T-helper 22 cell (primary cell): ENCODE measurements around the gene PRR7.

Experiments used
- DNase-seq: peaks from one replicate; pipeline ENCODE4 v3.0.0-alpha.2; 2020; ENCODE audit warnings: low read depth

PRR7 gene

GRCh38 chr5:177452688-177453638 lies 6.3 kb downstream of the PRR7 start:
- DNase-seq, result no peak

GRCh38 chr5:177453852-177454396 lies 7.3 kb downstream of the PRR7 start:
- DNase-seq, result no peak

GRCh38 chr5:177454397-177455035 lies 7.9 kb downstream of the PRR7 start:
- peak; percentile 91 for DNase-seq

- peak; percentile 86 for DNase-seq
Measured at GRCh38 chr5:177455036-177455660, 8.5 kb downstream of the PRR7 start.

- peak; percentile 85 for DNase-seq
Measured at GRCh38 chr5:177455661-177456590, 9.3 kb downstream of the PRR7 start.

- no peak for DNase-seq
Measured at GRCh38 chr5:177456591-177456964, 10.0 kb downstream of the PRR7 start.

GRCh38 chr5:177456976-177457851 lies 10.6 kb downstream of the PRR7 start:
- DNase-seq, result peak; percentile 43

- DNase-seq, result no peak
Measured at GRCh38 chr5:177457852-177458681, 11.5 kb downstream of the PRR7 start.

- no peak for DNase-seq
Measured at GRCh38 chr5:177458912-177459350, 12.3 kb downstream of the PRR7 start.

GRCh38 chr5:177459357-177459756 lies 12.7 kb downstream of the PRR7 start:
- DNase-seq, result no peak

GRCh38 chr5:177459819-177460628 lies 13.4 kb downstream of the PRR7 start:
- DNase-seq, result no peak

- no peak for DNase-seq
Measured at GRCh38 chr5:177462021-177462670, 15.5 kb downstream of the PRR7 start.

- DNase-seq, result no peak
Measured at GRCh38 chr5:177465044-177465443, 18.4 kb downstream of the PRR7 start.

GRCh38 chr5:177466861-177467260 lies 20.2 kb downstream of the PRR7 start:
- DNase-seq, result no peak

- DNase-seq, result no peak
Measured at GRCh38 chr5:177467436-177467835, 20.8 kb downstream of the PRR7 start.

GRCh38 chr5:177468329-177468684 lies 21.7 kb downstream of the PRR7 start:
- DNase-seq, result no peak

- DNase-seq, result no peak
Measured at GRCh38 chr5:177468685-177469628, 22.3 kb downstream of the PRR7 start.
